K562 (cell line): Measurements from ENCODE around the gene IL15. TPM values are rescaled to one million over a fixed set of nuclear protein-coding genes. Genes with fewer than 3 reads are reported as not detected.

Experiments
- ATAC-seq: fragments of 200-7000 bp; cut with Tn5 transposase; 3 replicates; pipeline ENCODE4 v1.9.1; 2020; ENCODE audit warnings: moderate library complexity
- BruUV-seq: library from RNA; stranded (reverse); fragments of 400-500 nt; replicated peaks from 2 replicates; lab custom pipeline; 2021; lab: Mats Ljungman, UMichigan
- CTCF ChIA-PET: fragments of 300-600 bp; formaldehyde crosslinking; extraction: SDS; loops from one replicate; lab custom pipeline; 2021; ENCODE audit warnings: low intra/inter-chr PET ratio; lab: Yijun Ruan, JAX
- POLR2A ChIA-PET: fragments of 300-600, 350-650 bp; sonication (Branson Sonifier 250); formaldehyde crosslinking; extraction: SDS; loops from one replicate; lab custom pipeline; 2021; ENCODE audit warnings: antibody characterized with exemption, inconsistent platforms; lab: Yijun Ruan, JAX
- DNase-seq, 4 experiments: peaks; one replicate each; pipeline versions ENCODE4 v3.0.0 to v3.0.0-alpha.2; 2011 to 2018; ENCODE audit warnings: low spot score in 3 of 4, mixed read lengths in 3 of 4; ENCODE audit errors: extremely low read depth in 1 of 4
- FAIRE-seq: peaks from 2 replicates; lab custom pipeline; 2011; peaks lifted over from hg19 to GRCh38; lab: Jason Lieb, UNC
- H2AFZ ChIP-seq: 2 replicates; pipeline ENCODE4 v1.6.0; 2011; ENCODE audit warnings: low read depth, low read length, control low read depth, inconsistent platforms
- H3K27ac ChIP-seq: fragments of 200-600 bp; 3 replicates; pipeline ENCODE4 v1.8.0; 2011; ENCODE audit warnings: low read depth, mild to moderate bottlenecking, control low read depth, inconsistent platforms, low read length, moderate library complexity, mixed read lengths; ENCODE audit errors: extremely low read depth
- H3K27me3 ChIP-seq, 2 experiments: fragments of 300-600 bp in 1 of 2; 2 replicates in 1 of 2; 3 replicates in 1 of 2; pipeline versions ENCODE4 v1.6.0 to v1.8.0; 2011; ENCODE audit warnings: inconsistent platforms in 2 of 2, low read length in 2 of 2, mild to moderate bottlenecking in 1 of 2, mixed read lengths in 1 of 2, moderate library complexity in 1 of 2; ENCODE audit not compliant: control insufficient read depth in 2 of 2, insufficient read depth in 2 of 2
- H3K36me3 ChIP-seq: fragments of 300-600 bp; 3 replicates; pipeline ENCODE4 v1.8.0; 2011; ENCODE audit warnings: mild to moderate bottlenecking, low read length, inconsistent platforms; ENCODE audit not compliant: control insufficient read depth, insufficient read depth
- H3K4me1 ChIP-seq, 2 experiments: fragments of 200-600 bp in 1 of 2; replicated peaks in 1 of 2; 2 replicates in 1 of 2; 3 replicates in 1 of 2; pipeline versions ENCODE4 v1.5.1 to v1.8.0; 2011; ENCODE audit warnings: inconsistent platforms in 2 of 2, low read length in 2 of 2, mild to moderate bottlenecking in 1 of 2, mixed read lengths in 1 of 2, moderate library complexity in 1 of 2; ENCODE audit not compliant: control insufficient read depth in 2 of 2, insufficient read depth in 2 of 2
- H3K4me2 ChIP-seq: 2 replicates; pipeline ENCODE4 v1.6.1; 2011; ENCODE audit warnings: low read length, control low read depth, inconsistent platforms, mixed read lengths; ENCODE audit not compliant: insufficient read depth
- H3K4me3 ChIP-seq: fragments of 200-600 bp; sonication (generic), shearing (Covaris generic); 2 replicates; pipeline ENCODE4 v1.5.1; 2016; ENCODE audit warnings: control low read depth, inconsistent platforms
- H3K79me2 ChIP-seq: fragments of 200-600 bp; 3 replicates; pipeline ENCODE4 v1.8.0; 2011; ENCODE audit warnings: low read length, inconsistent platforms; ENCODE audit not compliant: control insufficient read depth, insufficient read depth
- H3K9ac ChIP-seq, 2 experiments: 2 replicates each; pipeline versions ENCODE4 v1.6.0 to v1.6.1; 2011; ENCODE audit warnings: low read depth in 2 of 2, low read length in 2 of 2, control low read depth in 1 of 2, inconsistent platforms in 1 of 2, mild to moderate bottlenecking in 1 of 2, mixed read lengths in 1 of 2; ENCODE audit not compliant: insufficient read depth in 1 of 2
- H3K9me1 ChIP-seq: one replicate; pipeline ENCODE4 v1.6.0; 2011; ENCODE audit warnings: inconsistent platforms, mild to moderate bottlenecking, low read length, moderate library complexity; ENCODE audit not compliant: control insufficient read depth, insufficient read depth
- H3K9me3 ChIP-seq: replicated peaks from 2 replicates; pipeline ENCODE4 v1.5.1; 2011; ENCODE audit warnings: low read depth, low read length, inconsistent platforms; ENCODE audit not compliant: control insufficient read depth, insufficient read depth
- H4K20me1 ChIP-seq: replicated peaks from 2 replicates; pipeline ENCODE4 v1.6.1; 2011; ENCODE audit warnings: low read length, inconsistent platforms, mixed read lengths; ENCODE audit not compliant: control insufficient read depth, insufficient read depth
- ARID3B ChIP-seq: fragments of 250-450 bp; sonication (Bioruptor Pico); IDR thresholded peaks from 2 replicates; pipeline ENCODE4 v1.4.0; 2020; ENCODE audit warnings: borderline replicate concordance
- NR2F6 ChIP-seq: fragments of 450-650 bp; formaldehyde crosslinking; IDR thresholded peaks from 2 replicates; pipeline ENCODE4 v1.4.0; 2020; ENCODE audit warnings: mild to moderate bottlenecking
- PCBP1 ChIP-seq: fragments of 200-400 bp; formaldehyde crosslinking; IDR thresholded peaks from 2 replicates; pipeline ENCODE4 v1.6.1; 2018; ENCODE audit warnings: mild to moderate bottlenecking, low read depth, low read length; ENCODE audit not compliant: poor library complexity, severe bottlenecking
- WGBS: fragments of 100-300 bp; shearing (Covaris generic); methylation state at CpG from one replicate; pipeline ENCODE4 v1.1.6; 2016; ENCODE audit warnings: low coverage, mixed read lengths; ENCODE audit not compliant: insufficient coverage; ENCODE audit errors: missing lambda C conversion rate; 5-methylcytosine and 5-hydroxymethylcytosine counted together
- in situ Hi-C: fragments of 300-500 bp; cut with MboI; formaldehyde crosslinking; loops from 4 replicates; pipeline ENCODE4 v1.15.0; 2018; ENCODE audit warnings: inconsistent platforms, mixed read lengths
- intact Hi-C: fragments of 100-400 bp; cut with micrococcal nuclease; formaldehyde crosslinking; loops from 2 replicates; pipeline ENCODE4 v1.14.2; 2022
- polyA plus RNA-seq, 8 experiments: library from polyadenylated mRNA; depleted of rRNA in 4 of 8; stranded (reverse) in 5 of 8; unstranded in 3 of 8; fragments of >200 nt; fragmentation: Nextera tagmentation in 2 of 8; fragmentation: Illumina TruSeq in 1 of 8; extraction: Ambion mirVana in 2 of 8; extraction: Trizol in 1 of 8; gene quantifications; 2 replicates each; pipeline versions ENCODE4 v1.2.1 to v1.2.3, GENCODE V29; 2011 to 2014; ENCODE audit warnings: inconsistent platforms in 1 of 8, missing spikeins in 1 of 8
- total RNA-seq, 7 experiments: library from RNA; depleted of rRNA in 6 of 7; stranded (reverse); fragments of >200 nt in 6 of 7; fragmentation: Illumina TruSeq in 2 of 7; extraction: Trizol in 2 of 7; gene quantifications; 2 replicates each; pipeline versions ENCODE4 v1.2.1 to v1.2.3, GENCODE V29; 2011 to 2021; ENCODE audit warnings: low replicate concordance in 1 of 7

The IL15 gene
- total and polyA plus RNA-seq, 9 of the 15 experiments (the other 6 are each of a cell fraction or from before 2014, with no cell fraction given) = 0.13 to 0.50 (median 0.34) TPM

- Histone ChIP-seq H3K9me1 (no peaks in the 10 kb centered on the region), H3K9ac (no peak overlapping the region), H3K9me3 (no peaks in the 10 kb centered on the region), H4K20me1 (no peaks in the 10 kb centered on the region), H3K27ac (no peak overlapping the region), H2AFZ (no peak overlapping the region), H3K27me3 (no peaks in the 10 kb centered on the region), H3K4me2 (no peak overlapping the region), H3K4me3 (no peak overlapping the region), H3K36me3 (no peaks in the 10 kb centered on the region), H3K79me2 (no peaks in the 10 kb centered on the region), H3K4me1 (no peaks in the 10 kb centered on the region)
- in situ Hi-C loops (no loop called here), intact Hi-C loops (no loop called here)
- no TSS peak for BruUV-seq
- FAIRE-seq (no peak), ATAC-seq (no peak), DNase-seq (no peak)
- ChIA-PET POLR2A (no interaction called here), CTCF (no interaction called here)
- TF ChIP-seq ARID3B (CRISPR knock-in tag) = no peak
- WGBS = 0% methylated on average over 4 of the region's 4 CpGs
These were observed 43.7 kb downstream of the IL15 start for GRCh38 chr4:141680060-141680459.

GRCh38 chr4:141684785-141685184 lies 48.4 kb downstream of the IL15 start:
- TF ChIP-seq PCBP1 = no peak
- no peak for TF ChIP-seq NR2F6 (CRISPR knock-in tag)
- H4K20me1 ChIP-seq = no peaks in the 10 kb centered on the region
- intact Hi-C loops = no loop called here
- ATAC-seq = no peak
- H3K9me3 ChIP-seq = no peaks in the 10 kb centered on the region
- no peak for FAIRE-seq
- no peak overlapping the region for H3K9ac ChIP-seq
- H3K4me2 ChIP-seq = no peak overlapping the region
- H2AFZ ChIP-seq = no peak overlapping the region
- CTCF ChIA-PET = no interaction called here
- POLR2A ChIA-PET = interaction anchor here (0.7 kb wide), 1 partner anchor 62 kb away, joined by 3 read pairs; no protein-coding TSS in a partner anchor
- H3K27me3 ChIP-seq = no peaks in the 10 kb centered on the region
- WGBS = 16% methylated on average over 3 of the region's 3 CpGs
- H3K36me3 ChIP-seq = no peaks in the 10 kb centered on the region
- H3K27ac ChIP-seq = no peak overlapping the region
- H3K9me1 ChIP-seq = no peaks in the 10 kb centered on the region
- no peaks in the 10 kb centered on the region for H3K79me2 ChIP-seq
- no peaks in the 10 kb centered on the region; a peak in 1 of 5 replicates for H3K4me1 ChIP-seq
- no peak for DNase-seq
- in situ Hi-C loops = no loop called here
- no TSS peak for BruUV-seq
- H3K4me3 ChIP-seq = no peak overlapping the region
